HG03097 (cell line): ENCODE measurements around the gene LRRFIP2.
"Not testable (repeated sequence)": the region's sequence is repeated elsewhere in the genome, so short reads cannot be mapped to it uniquely, and the experiment has no call there.

Experiments used
- ATAC-seq: cut with Tn5 transposase; IDR thresholded peaks from one replicate; pipeline ENCODE4 v1.9.1; 2021; ENCODE audit not compliant: unreplicated experiment, low FRiP score

The LRRFIP2 gene

DNA sequence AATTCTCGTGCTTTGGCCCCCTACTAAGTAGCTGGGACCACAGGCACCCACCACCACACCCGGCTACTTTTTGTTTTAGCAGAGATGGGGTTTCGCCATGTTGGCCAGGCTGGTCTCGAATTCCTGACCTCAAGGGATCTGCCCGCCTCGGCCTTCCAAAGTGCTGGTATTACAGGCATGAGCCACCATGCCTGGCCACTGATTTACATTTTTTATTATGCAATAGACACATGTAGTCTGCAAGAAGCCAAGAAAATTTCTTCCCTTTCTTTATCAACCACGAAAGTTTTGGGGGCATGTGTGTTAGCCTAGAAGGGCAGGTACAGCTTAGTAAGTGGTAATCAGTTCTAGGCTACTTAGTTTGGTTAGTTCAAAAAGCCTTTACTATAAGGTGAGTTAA, 51.1 kb downstream of the LRRFIP2 start:
- no peak for ATAC-seq

DNA sequence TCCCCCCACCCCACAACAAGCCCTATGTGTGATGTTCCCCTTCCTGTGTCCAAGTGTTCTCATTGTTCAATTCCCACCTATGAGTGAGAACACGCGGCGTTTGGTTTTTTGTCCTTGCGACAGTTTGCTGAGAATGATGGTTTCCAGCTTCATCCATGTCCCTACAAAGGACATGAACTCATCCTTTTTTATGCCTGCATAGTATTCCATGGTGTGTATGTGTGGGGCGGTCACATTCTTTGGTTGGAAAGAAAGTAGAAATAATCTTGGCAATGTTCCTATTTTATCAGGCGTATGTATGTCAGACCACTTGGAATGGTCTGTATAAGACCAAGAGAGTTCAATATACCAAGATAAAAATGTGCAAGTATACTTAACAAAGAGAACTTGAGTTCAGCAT, 52.3 kb downstream of the LRRFIP2 start:
- not testable (repeated sequence) for ATAC-seq

DNA sequence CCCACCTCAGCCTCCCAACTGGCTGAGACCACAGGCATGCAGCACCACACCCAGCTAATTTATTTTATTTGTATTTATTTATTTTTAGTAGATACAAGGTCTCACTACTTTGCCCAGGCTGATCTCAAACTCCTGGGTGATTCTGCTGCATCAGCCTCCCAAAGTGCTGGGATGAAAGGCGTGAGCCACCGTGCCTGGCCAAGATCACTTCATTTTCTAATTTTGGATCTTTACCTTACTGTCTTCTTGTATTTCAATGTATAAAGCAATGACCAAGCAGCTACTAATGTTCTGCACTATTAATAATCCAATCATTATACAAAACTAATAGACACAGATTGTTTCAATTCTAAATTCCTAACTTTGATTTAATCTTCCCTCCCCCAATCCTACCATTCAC, 56.2 kb downstream of the LRRFIP2 start:
- ATAC-seq, result no peak

DNA sequence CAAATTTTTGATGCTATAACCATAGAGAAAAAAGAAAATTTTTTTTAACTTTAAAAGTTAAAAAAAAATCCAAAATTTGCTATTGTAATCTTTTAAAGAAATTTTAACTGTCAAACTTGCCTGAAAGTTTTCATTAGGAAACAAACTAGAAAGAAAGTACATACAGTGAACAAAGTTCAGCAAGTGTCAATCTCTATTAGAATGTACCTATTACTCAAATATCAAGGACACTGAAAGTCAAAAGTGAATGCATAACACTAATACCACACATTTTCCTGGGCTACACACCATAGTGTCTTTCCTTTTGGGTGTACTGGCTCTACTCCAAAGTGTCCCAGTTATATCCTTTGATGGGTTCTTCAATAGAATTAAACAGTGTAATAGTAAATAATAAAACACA, 56.8 kb downstream of the LRRFIP2 start:
- ATAC-seq, result no peak

DNA sequence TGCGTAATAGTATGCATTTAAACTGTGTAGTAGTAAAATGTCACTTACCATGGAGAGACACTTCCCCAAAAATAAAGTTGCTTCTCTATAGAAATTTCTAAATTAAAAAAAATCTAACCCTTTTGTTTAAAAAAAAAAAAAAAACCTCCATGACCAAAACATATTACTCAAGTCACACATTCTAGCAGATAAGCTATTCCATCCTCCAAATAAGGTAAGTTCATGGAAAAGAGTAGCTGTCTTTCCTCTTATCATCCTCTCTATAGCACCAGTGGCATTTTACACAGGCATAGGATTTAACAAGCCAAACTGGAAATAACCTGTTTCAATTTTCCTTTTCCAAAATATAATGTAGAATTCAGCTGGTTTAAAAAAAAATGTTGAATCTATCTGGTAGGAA, 57.4 kb downstream of the LRRFIP2 start:
- no peak for ATAC-seq

DNA sequence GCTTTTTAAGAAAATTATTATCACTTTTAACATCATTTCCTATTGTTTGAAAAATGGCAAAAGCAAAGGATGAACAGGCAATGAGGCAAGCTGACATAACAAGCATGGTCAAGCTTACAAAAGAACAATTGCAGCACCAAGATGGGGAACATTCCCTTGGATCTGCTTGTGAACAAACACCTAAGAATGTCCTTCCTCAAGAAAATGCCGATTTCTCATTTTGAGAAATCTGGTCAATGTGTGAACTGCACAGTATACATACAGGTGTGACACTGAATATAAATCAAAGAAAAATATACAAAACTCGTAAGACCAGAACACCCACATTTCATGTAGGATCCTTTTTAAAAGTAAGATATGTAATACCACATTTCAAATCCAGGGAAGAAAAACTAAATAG, 58.9 kb downstream of the LRRFIP2 start:
- no peak for ATAC-seq

DNA sequence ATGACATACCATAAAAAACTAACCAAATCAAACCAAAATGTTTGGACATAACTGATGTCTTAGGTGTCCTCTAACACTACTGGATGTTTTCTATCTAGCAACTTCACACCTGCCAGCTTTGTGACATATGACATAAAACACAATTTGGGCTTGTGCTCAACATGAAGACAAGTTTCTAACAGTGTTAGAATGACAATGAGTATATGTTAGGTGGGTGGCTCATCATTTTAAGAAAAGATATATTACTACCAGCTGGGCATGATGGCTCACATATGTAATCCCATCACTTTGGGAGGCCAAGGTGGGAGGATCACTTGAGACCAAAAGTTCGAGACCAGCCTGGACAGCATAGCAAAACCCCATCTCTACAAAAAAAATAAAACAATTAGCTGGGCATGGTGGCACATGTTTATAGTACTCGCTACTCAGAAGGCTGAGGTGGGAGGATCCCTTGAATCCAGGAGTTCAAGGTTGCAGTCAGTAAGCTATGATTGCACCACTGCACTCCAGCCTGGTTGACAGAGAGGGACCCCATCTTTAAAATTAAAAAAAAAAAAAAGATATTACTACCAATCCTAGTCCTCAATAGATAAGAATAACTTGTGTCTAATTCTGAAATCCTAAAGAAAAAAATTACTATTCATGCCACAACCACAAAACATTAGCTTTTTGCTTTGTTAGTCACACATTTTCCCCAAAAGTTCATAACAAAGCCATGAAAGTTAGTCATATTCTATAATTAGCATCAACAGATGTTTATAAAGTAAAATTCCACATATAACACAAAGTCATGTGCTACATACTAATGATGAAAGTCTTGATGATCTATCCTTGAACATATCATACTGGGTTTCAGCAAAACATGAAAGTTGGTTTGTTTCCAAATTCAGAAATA, 59.9 kb downstream of the LRRFIP2 start:
- no peak for ATAC-seq

DNA sequence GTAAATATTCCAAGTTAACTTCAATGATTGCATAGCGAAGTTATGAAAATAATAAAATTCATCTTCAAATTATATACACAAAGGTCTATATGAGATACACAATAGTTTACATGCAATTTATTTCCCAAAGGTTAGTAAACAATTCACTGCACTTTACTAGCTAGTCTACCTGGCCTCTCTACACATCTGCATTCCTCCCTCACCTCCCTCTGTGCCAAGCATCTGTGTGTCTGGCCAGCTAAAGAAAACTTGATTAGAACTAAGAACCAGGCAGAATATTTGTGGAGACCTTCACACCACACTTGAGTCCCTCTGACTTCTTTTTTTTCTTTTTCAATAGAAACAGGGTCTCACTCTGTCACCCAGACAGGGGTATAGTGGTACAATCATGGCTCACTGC, 61.4 kb downstream of the LRRFIP2 start:
- no peak for ATAC-seq

DNA sequence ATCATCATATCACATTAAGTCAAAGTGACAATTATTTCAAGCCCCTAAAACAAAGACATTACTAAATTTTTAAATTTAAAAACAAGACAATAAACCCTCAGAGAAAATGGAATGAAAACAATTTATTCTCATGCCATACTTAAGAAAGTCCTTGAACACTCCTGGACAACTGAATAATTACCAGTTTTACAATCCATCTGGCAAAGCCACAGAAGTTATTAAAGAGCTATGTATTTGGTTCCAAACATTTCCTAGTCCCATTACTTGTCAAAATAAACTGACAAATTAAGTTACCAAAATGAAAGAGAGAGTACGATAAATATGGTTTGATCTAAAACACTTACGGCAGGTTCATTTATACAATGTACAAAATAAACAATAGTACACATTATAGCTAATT, 63.2 kb downstream of the LRRFIP2 start:
- no peak for ATAC-seq

DNA sequence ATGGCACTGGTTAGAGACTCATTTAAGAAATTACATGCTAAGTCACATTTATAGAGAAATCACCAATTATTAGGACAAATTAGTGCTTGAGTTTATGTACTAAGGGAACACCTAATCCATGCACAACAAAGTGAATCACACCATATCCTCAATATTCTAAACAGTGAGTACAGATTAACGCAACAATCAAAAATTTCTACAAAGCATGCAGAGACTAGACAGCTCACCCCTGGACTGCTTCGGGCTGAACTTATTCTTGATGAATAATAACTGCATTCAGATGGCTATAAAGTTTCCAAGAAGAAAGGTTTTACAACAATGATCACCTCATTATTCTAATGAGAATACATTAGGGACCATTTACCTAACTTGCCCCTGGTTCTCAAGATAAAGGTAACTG, 66.5 kb downstream of the LRRFIP2 start:
- no peak for ATAC-seq

DNA sequence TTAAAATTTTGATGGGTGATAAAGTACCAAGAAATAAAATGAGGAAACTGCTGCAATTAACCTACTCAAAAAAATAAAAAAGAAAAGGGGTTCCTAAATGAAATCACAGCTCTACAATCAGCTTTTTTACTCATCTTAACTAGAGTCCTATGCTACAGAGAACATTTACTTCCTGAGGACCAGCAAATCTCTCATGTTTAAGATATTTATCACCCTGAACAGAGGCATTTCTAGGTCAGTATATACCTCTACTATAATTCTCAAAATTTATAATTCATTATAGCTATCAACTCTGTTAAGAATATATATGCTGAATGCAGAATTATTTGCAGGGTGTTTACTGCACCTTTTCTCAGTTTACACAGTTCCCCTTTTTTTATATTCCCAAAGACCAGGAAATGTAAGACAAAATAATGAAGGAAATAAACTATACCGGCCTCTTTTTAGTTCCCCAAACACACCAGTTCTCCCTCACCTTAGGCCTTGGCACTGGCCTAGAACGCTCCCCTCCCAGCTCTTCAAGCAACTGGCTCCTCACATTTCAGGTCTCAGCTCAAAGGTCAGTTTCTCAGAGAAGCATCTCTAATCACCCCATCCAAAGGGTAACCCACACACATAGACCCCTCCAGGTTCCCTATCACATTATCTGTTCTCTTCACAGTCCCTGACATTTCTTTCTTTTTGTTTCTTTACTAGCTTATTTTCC, 71.1 kb downstream of the LRRFIP2 start:
- no peak for ATAC-seq

DNA sequence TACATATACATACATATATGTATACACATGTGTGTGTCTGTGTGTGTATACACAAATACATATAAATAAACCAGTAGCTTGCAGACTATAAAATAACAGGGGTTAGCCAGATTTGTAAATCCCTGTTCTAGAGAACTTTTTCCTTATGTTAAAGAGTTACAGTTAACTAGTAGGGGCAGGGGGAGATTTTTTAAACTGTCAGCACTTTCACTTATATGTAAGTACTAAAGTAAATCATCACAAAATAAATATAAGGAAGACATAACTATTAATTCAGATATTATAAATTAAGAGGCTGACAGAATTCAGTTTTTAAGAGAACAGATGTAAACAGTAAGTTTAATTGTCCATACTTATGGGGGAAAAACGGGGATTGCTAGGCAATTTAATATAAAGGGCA, 74.0 kb downstream of the LRRFIP2 start:
- ATAC-seq, result no peak

DNA sequence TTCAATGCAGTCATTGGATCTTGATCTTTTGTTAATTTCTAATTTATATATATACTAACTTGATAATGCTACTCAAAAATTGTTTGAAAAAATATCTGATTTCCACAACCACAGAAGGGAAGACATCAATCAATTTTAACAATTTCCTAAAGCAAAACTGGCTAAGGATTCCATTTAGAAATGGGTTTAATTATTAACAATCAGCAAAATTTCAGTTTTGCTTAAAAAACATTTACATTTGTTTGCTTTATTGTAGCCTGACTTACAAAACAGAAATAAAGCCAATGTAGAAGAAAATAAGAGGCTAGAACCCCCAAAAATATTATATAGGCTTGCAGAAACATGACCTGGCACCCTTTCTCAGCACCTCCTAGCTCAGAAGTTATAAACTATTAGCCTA, 74.9 kb downstream of the LRRFIP2 start:
- no peak for ATAC-seq

DNA sequence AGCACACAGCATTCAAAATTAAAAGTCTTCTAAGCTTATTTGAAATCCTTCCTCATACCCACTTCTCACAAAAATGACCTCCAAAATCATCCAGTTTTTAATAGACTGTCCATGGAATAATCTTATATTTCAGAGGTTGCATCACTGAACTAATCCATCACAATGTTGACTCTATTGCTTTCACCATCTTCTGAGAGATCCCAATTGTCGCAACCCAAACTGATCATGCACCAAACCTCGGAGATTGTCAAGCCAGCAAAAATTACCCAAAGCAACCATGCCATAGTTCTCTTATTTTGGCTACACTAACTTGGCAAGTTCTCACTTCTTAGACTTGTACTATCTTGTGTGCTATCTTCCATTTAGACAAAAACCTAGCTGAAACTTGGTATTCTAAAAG, 75.5 kb downstream of the LRRFIP2 start:
- ATAC-seq, result no peak

DNA sequence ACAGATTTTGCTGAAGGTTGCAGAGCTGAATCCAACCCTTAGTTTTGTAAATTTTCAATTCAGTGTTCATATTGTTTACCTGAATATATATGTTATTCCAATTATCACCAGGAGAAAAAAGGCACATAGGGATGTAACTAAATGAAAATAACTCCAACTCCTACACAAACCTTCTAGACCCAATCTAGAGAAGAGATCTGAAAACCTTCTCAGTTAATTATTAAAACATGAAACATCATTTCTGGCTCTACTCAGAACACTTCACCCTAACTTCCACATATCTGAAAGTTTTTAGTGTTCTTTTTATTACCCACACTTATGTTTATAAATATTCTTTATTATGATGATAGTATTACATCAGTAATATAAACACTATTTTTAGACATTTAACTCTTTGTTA, 76.6 kb downstream of the LRRFIP2 start:
- no peak for ATAC-seq

DNA sequence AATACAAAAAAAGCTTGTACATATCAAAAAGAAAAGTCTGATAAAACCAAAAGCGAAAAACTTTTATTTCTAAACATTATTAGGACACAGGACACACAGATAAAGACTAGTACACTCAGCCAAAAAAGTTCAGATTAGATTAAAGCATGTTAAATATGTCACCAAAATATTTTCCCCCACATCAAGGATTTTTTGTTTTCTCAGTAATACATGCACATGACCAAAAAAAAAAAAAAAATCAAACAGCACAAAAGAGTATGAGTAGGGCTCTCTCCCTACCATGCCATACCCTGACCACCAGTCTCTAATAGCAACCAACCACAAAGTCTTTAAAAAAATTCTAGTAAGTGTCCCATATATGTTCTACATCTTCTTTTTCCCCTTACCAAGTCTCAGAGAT, 77.4 kb downstream of the LRRFIP2 start:
- ATAC-seq, result no peak

DNA sequence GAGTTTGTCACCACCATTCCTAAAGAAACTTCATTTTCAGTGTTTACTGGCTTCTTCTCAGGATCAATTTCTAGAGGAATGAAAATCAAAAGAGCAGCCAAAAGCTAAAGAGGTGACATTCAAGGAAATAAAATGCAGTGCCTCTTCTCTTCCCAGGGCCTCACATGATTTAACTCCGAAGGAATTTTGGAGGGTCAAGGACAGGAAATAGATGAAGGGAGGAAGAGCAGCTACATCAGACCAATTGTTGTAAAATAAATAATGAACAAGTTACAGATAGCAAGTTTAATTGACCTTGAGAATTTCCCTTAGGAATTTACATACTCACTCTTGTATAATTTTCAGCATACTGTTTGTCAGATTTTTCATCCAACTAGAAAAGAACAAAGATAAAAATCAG, 78.1 kb downstream of the LRRFIP2 start:
- ATAC-seq, result no peak

DNA sequence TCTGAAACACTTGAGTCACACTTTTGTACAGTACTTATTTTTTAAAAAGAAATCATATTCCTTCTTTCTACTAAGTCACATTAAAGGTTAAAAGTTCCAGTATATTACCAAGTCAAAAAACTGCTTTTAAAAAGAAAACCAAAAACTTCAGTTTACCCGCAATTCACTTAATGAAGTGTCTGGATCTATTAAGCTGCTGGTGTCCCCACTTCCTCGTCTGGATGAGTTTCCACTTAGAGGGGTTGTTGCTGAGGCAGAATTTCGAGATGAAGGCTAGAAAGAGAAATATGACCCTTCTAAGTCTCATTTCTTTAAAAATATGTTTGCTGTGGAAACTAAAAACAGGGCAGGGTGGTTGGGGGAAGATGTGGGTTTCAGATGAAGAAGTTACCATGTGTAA, 79.7 kb downstream of the LRRFIP2 start:
- no peak for ATAC-seq

DNA sequence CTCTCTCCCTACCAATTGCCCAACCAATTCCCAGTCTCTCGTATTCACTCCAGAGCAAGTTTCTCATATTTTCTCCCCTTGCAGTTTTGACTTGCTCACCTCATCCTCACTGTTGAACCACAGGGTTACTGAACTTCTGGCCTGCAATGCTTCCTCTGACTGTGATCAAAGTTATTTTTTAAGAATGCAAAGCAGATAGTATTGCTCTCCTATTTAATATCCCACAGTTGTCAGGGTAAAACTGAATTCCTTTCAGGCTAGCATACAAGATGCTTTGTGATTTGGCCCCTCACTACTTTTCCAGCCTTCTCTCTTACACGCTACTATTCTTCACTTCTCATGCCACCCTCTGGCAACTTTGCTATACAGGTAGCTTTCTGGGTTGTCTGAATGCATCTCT, 80.9 kb downstream of the LRRFIP2 start:
- no peak for ATAC-seq

DNA sequence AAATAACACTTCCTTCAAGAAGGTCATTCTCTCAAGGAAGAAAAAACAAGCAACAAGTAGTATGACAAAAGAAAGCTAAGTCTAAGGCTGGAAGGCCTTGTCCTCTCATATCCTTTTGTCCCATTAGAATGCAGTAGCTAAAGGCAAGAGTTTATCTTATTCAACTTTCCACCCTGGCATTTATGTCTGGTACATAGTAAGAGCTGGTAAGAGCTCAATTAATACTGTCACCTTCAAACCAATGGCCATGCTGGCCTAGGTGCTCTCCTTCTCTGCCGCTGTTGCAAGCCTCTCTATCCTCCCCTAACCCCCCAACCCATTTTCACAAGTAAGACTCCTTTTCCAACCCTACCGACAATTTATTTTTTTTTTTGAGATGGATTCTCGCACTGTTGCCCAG, 81.9 kb downstream of the LRRFIP2 start:
- ATAC-seq, result no peak

DNA sequence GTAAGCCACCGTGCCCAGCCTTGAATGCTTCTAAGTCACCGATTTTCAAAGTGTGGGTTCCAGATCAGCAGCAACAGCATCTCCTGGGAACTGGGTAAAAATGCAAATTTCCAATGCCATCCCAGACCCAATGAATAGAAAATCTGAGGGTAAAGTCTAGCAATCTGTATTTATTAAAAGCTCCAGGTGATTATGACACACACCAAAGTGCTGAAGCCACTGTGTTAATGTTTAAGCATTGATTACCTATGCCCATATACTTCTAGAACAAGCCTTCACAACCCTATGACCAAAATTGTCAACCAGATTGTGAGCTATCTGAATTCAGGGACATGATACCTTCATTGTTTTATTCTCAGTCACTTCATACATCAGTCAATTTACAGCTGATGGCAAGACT, 86.5 kb downstream of the LRRFIP2 start:
- ATAC-seq, result no peak

DNA sequence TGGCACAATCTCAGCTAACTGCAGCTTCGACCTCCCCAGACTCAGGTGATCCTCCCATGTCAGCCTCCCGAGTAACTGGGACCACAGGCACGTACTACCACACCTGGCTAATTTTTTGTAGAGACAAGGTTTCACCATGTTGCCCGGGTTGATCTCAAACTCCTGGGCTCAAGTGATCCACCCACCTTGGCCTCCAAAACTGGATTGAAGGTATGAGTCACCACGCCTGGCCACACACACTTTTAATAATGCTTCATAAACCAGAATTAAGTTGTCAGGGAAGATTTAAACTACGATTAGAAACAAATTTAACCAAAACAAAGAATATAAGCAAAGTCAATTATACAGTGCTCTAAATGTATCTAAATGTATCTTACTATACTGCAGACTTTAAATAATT, 87.5 kb downstream of the LRRFIP2 start:
- no peak for ATAC-seq
